A549 (cell line): ENCODE results near the gene PLXNB3. TPM values are rescaled to one million over a fixed set of nuclear protein-coding genes. Genes with fewer than 3 reads are reported as not detected.
"Not testable (repeated sequence)": the region's sequence is repeated elsewhere in the genome, so short reads cannot be mapped to it uniquely, and the experiment has no call there.

Source experiments
- ATAC-seq, 2 experiments: fragments of 200-7000 bp in 1 of 2; fragments of >200 bp in 1 of 2; cut with Nextera tagmentation in 1 of 2; cut with Tn5 transposase in 1 of 2; 3 replicates each; pipeline versions ENCODE4 v1.8.0 to v1.9.1; 2018 to 2020; ENCODE audit warnings: mild to moderate bottlenecking in 1 of 2, moderate library complexity in 1 of 2
- CTCF ChIA-PET: fragments of 300-600 bp; sonication (Branson Sonifier 250); formaldehyde crosslinking; extraction: SDS; loops from one replicate; lab custom pipeline; 2021; ENCODE audit warnings: antibody characterized with exemption, inconsistent platforms; lab: Yijun Ruan, JAX
- POLR2A ChIA-PET: fragments of 350-600 bp; formaldehyde crosslinking; extraction: SDS; loops from one replicate; lab custom pipeline; 2021; ENCODE audit warnings: antibody characterized with exemption, inconsistent platforms; lab: Yijun Ruan, JAX
- DNase-seq, 2 experiments: peaks; one replicate each; pipeline versions ENCODE4 v3.0.0 to v3.0.0-alpha.2; 2011 to 2016; ENCODE audit warnings: low read depth in 1 of 2, low spot score in 1 of 2
- FAIRE-seq: peaks from 2 replicates; lab custom pipeline; 2011; peaks lifted over from hg19 to GRCh38; lab: Jason Lieb, UNC
- H3K27ac ChIP-seq, 2 experiments: fragments of >200 bp; sonication (Bioruptor Twin); formaldehyde crosslinking; 3 replicates each; pipeline ENCODE4 v1.5.1; 2016 to 2017
- H3K4me1 ChIP-seq: fragments of >200 bp; sonication (Bioruptor Twin); formaldehyde crosslinking; 3 replicates; pipeline ENCODE4 v1.6.1; 2016
- H3K4me2 ChIP-seq: fragments of >200 bp; sonication (Bioruptor Twin); formaldehyde crosslinking; 3 replicates; pipeline ENCODE4 v1.6.1; 2016
- H3K4me3 ChIP-seq: fragments of >200 bp; sonication (Bioruptor Twin); formaldehyde crosslinking; 3 replicates; pipeline ENCODE4 v1.5.1; 2016
- H3K9me3 ChIP-seq: fragments of >200 bp; sonication (Bioruptor Twin); formaldehyde crosslinking; 3 replicates; pipeline ENCODE4 v1.6.1; 2016
- CHD4 ChIP-seq: fragments of 200-600 bp; sonication (generic); IDR thresholded peaks from 2 replicates; pipeline ENCODE4 v1.6.1; 2016; ENCODE audit warnings: antibody characterized with exemption, mild to moderate bottlenecking, borderline replicate concordance
- EHF ChIP-seq: fragments of 250-450 bp; sonication (Bioruptor Pico); IDR thresholded peaks from 2 replicates; pipeline ENCODE4 v1.5.0; 2020; ENCODE audit warnings: mild to moderate bottlenecking
- EP300 ChIP-seq, 2 experiments: fragments of >200 bp; sonication (Bioruptor Twin); formaldehyde crosslinking; IDR thresholded peaks; 2 replicates in 1 of 2; 3 replicates in 1 of 2; pipeline ENCODE4 v1.6.1; 2016 to 2017
- FOSB ChIP-seq: fragments of 250-450 bp; sonication (Bioruptor Pico); IDR thresholded peaks from 2 replicates; pipeline ENCODE4 v1.5.0; 2020; ENCODE audit warnings: mild to moderate bottlenecking, moderate library complexity
- HDAC2 ChIP-seq: fragments of 200-600 bp; sonication (generic); IDR thresholded peaks from 2 replicates; pipeline ENCODE4 v1.6.1; 2016
- MAFK ChIP-seq: fragments of 450-650 bp; IDR thresholded peaks from 2 replicates; pipeline ENCODE4 v1.6.1; 2014; ENCODE audit not compliant: partially characterized antibody
- NFE2L2 ChIP-seq: fragments of 150-350 bp; conservative IDR thresholded peaks from 2 replicates; pipeline ENCODE4 v1.6.1; 2014; ENCODE audit warnings: low read length
- SREBF2 ChIP-seq: fragments of 450-650 bp; IDR thresholded peaks from 2 replicates; pipeline ENCODE4 v1.6.1; 2014; ENCODE audit warnings: mild to moderate bottlenecking, moderate library complexity
- ZC3H11A ChIP-seq: fragments of 450-650 bp; IDR thresholded peaks from 2 replicates; pipeline ENCODE4 v1.6.1; 2014; ENCODE audit warnings: antibody characterized with exemption, mild to moderate bottlenecking
- ZNF302 ChIP-seq: fragments of 250-450 bp; sonication (Bioruptor Pico); IDR thresholded peaks from 2 replicates; pipeline ENCODE4 v1.9.0; 2021; ENCODE audit warnings: inconsistent platforms, mild to moderate bottlenecking, moderate library complexity
- WGBS: methylation state at CpG from one replicate; pipeline ENCODE4 v1.1.6; 2017; ENCODE audit errors: missing lambda C conversion rate; 5-methylcytosine and 5-hydroxymethylcytosine counted together
- polyA plus RNA-seq, 4 experiments: library from polyadenylated mRNA; depleted of rRNA in 3 of 4; stranded (reverse); fragments of >200 nt; fragmentation: RNase III in 1 of 4; extraction: RNeasy Plus Mini Kit Qiagen cat#74134 plus additional on column Dnase treatment in 1 of 4; gene quantifications; 2 replicates in 3 of 4; 3 replicates in 1 of 4; pipeline ENCODE4 v1.2.3, GENCODE V29; 2011 to 2017
- TF ChIP-seq, protein P1 (sequence below): fragments of >200 bp; sonication (Bioruptor Twin); formaldehyde crosslinking; IDR thresholded peaks from 3 replicates; pipeline ENCODE4 v1.5.1; 2016
- TF ChIP-seq, protein P2 (sequence below): fragments of 150-350 bp; IDR thresholded peaks from 2 replicates; pipeline ENCODE4 v1.6.1; 2014; ENCODE audit warnings: low read depth, mild to moderate bottlenecking, low read length
- TF ChIP-seq, protein P3 (sequence below): IDR thresholded peaks from 2 replicates; pipeline ENCODE4 v1.6.1; 2012; ENCODE audit warnings: low read depth, borderline replicate concordance
- TF ChIP-seq, protein P4 (sequence below): fragments of 200-600 bp; sonication (generic); IDR thresholded peaks from 2 replicates; pipeline ENCODE4 v1.6.1; 2016; ENCODE audit warnings: antibody characterized with exemption, mild to moderate bottlenecking, moderate library complexity

Gene PLXNB3
- polyA plus RNA-seq, 2 of the 4 experiments (the other 2 are of a cell fraction): 1.1 to 2.5 TPM

DNA sequence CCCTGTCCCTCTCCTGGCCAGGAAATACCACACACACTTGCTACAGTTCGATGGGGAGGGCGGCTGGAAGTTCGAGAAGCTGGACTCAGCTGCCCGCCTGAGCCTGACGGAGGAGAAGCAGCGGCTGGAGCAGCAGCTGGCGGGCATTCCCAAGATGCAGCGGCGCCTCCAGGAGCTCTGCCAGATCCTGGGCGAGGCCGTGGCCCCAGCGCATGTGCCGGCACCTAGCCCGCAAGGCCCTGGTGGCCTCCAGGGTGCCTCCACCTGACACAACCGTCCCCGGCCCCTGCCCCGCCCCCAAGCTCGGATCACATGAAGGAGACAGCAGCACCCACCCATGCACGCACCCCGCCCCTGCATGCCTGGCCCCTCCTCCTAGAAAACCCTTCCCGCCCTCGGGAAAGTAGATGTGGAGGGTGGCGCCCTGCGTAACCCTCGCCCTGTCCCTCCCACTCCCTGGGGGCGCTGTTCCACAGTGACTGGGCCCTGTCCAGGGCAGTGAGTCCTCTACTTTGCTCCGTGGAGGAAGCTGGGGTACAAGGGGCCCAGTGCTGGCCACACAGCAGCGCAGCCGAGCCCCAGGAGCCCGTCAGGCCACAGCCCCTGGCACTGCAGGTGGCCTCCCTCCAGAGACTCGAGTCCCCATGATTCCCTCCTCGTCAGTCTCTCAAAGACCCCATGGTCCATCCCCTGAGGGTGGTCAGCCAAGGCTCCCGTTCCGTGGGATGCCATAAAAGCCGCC is 20.4 kb upstream of the PLXNB3 start:
- FAIRE-seq, H3K9me3 ChIP-seq, ATAC-seq, POLR2A ChIA-PET, H3K4me3 ChIP-seq, DNase-seq, H3K4me1 ChIP-seq, H3K27ac ChIP-seq: not testable (repeated sequence)
- 95% methylated on average over 6 of the region's 35 CpGs for WGBS
- H3K4me2 ChIP-seq: peak overlapping the region; percentile 56
- CTCF ChIA-PET: interaction anchor here (0.7 to 1.1 kb wide), 3 partner anchors 9 to 20 kb away, joined by 3 to 4 read pairs (median 4); no protein-coding TSS in a partner anchor

DNA sequence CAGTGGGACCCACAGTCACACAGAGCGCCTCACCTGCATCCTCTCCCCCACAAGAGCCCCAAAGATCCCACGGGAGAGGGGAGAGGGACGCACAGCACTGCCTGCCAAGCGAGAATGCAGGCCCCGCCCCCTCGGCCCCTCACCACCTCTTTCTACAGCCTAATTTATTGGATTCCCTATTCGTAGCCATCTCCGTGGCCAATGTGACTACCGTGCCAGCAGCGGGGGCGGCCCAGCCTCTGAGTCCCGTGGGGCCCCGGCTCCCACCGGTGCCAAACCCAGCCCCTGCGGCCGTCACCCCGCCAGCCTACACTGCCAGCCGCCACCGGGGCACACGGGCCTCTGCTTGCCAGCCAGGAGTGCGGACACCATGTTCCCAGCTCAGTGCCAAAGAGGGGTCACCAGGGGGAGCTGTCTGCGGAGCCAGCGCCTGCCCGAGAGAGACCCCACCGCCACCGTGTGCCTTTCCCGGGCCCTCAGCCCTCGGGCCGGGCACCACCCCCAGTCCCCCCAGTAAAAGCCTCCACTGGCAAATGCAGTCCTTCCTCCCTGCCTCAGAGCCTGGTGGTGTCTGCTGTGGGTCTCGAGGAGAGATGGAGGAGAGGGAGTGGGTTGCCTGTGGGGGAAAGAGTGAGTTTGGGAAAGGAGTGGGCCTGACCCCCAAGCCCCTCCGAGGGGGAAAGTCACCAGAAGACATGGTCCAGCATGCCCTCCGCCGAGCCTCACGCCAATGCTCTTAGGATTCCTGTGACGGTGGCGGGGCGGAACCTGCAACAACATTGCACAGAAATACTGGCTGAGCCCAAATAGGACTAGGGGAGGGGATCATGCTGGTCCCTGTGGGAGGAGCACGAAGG is 19.6 kb upstream of the PLXNB3 start:
- CTCF ChIA-PET: interaction anchor here (0.7 to 1.1 kb wide), 3 partner anchors 10 to 19 kb away, joined by 3 to 4 read pairs (median 4); no protein-coding TSS in a partner anchor
- Histone ChIP-seq H3K4me1 (no peaks in the 10 kb centered on the region), H3K9me3 (no peaks in the 10 kb centered on the region), H3K27ac (peak overlapping the region; percentile 33 to 66; a peak in 2 of 6 replicates), H3K4me3 (no peak overlapping the region), H3K4me2 (peak overlapping the region; percentile 56)
- peak in 1 of 2 experiments; percentile 40 for DNase-seq
- POLR2A ChIA-PET: no interaction called here
- no peak for FAIRE-seq
- TF ChIP-seq, protein P1, sequence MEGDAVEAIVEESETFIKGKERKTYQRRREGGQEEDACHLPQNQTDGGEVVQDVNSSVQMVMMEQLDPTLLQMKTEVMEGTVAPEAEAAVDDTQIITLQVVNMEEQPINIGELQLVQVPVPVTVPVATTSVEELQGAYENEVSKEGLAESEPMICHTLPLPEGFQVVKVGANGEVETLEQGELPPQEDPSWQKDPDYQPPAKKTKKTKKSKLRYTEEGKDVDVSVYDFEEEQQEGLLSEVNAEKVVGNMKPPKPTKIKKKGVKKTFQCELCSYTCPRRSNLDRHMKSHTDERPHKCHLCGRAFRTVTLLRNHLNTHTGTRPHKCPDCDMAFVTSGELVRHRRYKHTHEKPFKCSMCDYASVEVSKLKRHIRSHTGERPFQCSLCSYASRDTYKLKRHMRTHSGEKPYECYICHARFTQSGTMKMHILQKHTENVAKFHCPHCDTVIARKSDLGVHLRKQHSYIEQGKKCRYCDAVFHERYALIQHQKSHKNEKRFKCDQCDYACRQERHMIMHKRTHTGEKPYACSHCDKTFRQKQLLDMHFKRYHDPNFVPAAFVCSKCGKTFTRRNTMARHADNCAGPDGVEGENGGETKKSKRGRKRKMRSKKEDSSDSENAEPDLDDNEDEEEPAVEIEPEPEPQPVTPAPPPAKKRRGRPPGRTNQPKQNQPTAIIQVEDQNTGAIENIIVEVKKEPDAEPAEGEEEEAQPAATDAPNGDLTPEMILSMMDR: peak; percentile 1; the same call in 1 of the 3 replicates
- TF ChIP-seq FOSB (CRISPR knock-in tag) (no peak), MAFK (no peak), ZNF302 (CRISPR knock-in tag) (no peak), HDAC2 (no peak), EHF (CRISPR knock-in tag) (no peak)
- TF ChIP-seq, protein P2, sequence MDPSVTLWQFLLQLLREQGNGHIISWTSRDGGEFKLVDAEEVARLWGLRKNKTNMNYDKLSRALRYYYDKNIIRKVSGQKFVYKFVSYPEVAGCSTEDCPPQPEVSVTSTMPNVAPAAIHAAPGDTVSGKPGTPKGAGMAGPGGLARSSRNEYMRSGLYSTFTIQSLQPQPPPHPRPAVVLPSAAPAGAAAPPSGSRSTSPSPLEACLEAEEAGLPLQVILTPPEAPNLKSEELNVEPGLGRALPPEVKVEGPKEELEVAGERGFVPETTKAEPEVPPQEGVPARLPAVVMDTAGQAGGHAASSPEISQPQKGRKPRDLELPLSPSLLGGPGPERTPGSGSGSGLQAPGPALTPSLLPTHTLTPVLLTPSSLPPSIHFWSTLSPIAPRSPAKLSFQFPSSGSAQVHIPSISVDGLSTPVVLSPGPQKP: no peak
- TF ChIP-seq, protein P3, sequence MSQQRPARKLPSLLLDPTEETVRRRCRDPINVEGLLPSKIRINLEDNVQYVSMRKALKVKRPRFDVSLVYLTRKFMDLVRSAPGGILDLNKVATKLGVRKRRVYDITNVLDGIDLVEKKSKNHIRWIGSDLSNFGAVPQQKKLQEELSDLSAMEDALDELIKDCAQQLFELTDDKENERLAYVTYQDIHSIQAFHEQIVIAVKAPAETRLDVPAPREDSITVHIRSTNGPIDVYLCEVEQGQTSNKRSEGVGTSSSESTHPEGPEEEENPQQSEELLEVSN: no peak
- WGBS: 40% methylated on average over 17 of the region's 38 CpGs
- peak; percentile 47 to 78; a peak in 4 of 6 replicates for ATAC-seq

DNA sequence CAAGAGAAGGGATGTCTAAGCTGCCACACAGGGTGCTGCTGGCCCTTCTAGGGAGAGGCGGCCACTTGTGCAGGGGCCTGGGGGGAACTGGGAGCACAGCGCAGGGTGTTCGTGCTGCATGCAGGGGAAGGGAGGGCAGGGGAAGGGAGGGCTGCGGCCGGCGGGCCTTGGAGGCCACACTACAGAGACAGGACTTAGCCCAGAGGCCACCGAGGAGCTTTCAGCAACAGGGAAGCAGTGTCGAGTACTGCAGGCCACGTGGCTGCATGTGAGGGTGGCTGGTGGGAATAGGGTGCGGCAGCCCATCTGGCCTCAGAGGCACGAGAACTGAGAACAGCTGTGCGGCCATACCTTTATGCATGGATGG is 19.0 kb upstream of the PLXNB3 start:
- POLR2A ChIA-PET, H3K27ac ChIP-seq, H3K4me2 ChIP-seq, DNase-seq, H3K4me3 ChIP-seq, FAIRE-seq, H3K9me3 ChIP-seq, H3K4me1 ChIP-seq, ATAC-seq: not testable (repeated sequence)
- CTCF ChIA-PET: interaction anchor here (1.1 kb wide), 1 partner anchor 10 kb away, joined by 4 read pairs; no protein-coding TSS in a partner anchor
- WGBS: 86% methylated on average over 6 of the region's 12 CpGs

DNA sequence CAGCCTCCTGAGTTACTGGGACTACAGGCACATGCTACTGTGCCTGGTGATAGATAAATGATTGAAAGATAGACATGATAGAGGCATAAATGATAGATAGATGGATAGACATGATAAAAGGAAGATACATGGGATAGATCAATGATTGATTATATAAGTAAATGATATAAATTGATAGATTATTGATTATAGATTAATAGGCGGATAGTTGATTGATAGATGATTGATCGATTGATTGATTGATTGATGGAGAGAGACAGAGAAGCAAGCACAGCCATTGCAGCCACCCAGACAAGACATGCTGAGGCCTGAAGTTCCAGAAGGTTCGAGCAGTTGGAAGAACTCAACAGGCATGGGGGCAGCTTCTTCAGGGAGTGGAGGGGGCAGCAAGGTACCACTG is 17.7 kb upstream of the PLXNB3 start:
- TF ChIP-seq SREBF2: no peak
- TF ChIP-seq CHD4: no peak
- no peak for TF ChIP-seq NFE2L2
- no peak for TF ChIP-seq EP300 (IDR thresholded peaks at IDR 0.05)
- TF ChIP-seq, protein P4, sequence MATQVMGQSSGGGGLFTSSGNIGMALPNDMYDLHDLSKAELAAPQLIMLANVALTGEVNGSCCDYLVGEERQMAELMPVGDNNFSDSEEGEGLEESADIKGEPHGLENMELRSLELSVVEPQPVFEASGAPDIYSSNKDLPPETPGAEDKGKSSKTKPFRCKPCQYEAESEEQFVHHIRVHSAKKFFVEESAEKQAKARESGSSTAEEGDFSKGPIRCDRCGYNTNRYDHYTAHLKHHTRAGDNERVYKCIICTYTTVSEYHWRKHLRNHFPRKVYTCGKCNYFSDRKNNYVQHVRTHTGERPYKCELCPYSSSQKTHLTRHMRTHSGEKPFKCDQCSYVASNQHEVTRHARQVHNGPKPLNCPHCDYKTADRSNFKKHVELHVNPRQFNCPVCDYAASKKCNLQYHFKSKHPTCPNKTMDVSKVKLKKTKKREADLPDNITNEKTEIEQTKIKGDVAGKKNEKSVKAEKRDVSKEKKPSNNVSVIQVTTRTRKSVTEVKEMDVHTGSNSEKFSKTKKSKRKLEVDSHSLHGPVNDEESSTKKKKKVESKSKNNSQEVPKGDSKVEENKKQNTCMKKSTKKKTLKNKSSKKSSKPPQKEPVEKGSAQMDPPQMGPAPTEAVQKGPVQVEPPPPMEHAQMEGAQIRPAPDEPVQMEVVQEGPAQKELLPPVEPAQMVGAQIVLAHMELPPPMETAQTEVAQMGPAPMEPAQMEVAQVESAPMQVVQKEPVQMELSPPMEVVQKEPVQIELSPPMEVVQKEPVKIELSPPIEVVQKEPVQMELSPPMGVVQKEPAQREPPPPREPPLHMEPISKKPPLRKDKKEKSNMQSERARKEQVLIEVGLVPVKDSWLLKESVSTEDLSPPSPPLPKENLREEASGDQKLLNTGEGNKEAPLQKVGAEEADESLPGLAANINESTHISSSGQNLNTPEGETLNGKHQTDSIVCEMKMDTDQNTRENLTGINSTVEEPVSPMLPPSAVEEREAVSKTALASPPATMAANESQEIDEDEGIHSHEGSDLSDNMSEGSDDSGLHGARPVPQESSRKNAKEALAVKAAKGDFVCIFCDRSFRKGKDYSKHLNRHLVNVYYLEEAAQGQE: no peak
- no peak for TF ChIP-seq ZC3H11A
- H3K4me2 ChIP-seq: no peak overlapping the region
- CTCF ChIA-PET: no interaction called here

DNA sequence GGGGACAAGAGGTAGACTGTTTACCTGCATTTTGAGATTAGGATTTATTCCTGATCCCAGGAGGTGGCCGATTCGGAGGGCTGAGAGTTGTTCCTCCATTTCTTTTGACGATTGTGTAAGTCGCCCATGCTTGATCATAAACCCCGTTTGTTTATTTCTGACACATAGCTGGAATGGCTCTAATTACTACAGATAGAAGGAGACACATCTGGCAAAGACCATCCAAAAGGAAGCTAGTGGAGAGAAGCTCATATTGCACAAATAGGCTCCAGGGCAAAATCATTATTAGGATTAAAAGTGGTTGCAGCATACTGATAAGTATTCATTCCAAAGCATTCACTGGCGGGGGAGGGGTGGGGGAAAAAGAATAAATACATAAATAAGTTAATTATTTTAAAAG is 17.1 kb upstream of the PLXNB3 start:
- H3K27ac ChIP-seq, CTCF ChIA-PET, POLR2A ChIA-PET, H3K9me3 ChIP-seq, DNase-seq, H3K4me1 ChIP-seq, ATAC-seq, H3K4me2 ChIP-seq, H3K4me3 ChIP-seq, FAIRE-seq: not testable (repeated sequence)
- 57% methylated on average over 6 of the region's 6 CpGs for WGBS

More for the DNA sequence above, 17.7 kb upstream of the PLXNB3 start:
- H3K27ac ChIP-seq: no peak overlapping the region
- POLR2A ChIA-PET: no interaction called here
- no peak overlapping the region for H3K4me3 ChIP-seq
- FAIRE-seq (no peak), DNase-seq (no peak), ATAC-seq (no peak)
- H3K9me3 ChIP-seq: no peaks in the 10 kb centered on the region
- WGBS: 16% methylated on average over 3 of the region's 3 CpGs
- H3K4me1 ChIP-seq: no peaks in the 10 kb centered on the region
